SK-N-MC (cell line): ENCODE data around the gene ADAMTS5.

Experiments
- EZH2 ChIP-seq: fragments of 200-600 bp; sonication (generic); IDR thresholded peaks from one replicate; pipeline ENCODE4 v1.6.1; 2017; ENCODE audit warnings: antibody characterized with exemption
- POLR2AphosphoS5 ChIP-seq: IDR thresholded peaks from 2 replicates; pipeline ENCODE4 v1.6.1; 2012; ENCODE audit warnings: mild to moderate bottlenecking, low read depth, low read length, borderline replicate concordance

DNA sequence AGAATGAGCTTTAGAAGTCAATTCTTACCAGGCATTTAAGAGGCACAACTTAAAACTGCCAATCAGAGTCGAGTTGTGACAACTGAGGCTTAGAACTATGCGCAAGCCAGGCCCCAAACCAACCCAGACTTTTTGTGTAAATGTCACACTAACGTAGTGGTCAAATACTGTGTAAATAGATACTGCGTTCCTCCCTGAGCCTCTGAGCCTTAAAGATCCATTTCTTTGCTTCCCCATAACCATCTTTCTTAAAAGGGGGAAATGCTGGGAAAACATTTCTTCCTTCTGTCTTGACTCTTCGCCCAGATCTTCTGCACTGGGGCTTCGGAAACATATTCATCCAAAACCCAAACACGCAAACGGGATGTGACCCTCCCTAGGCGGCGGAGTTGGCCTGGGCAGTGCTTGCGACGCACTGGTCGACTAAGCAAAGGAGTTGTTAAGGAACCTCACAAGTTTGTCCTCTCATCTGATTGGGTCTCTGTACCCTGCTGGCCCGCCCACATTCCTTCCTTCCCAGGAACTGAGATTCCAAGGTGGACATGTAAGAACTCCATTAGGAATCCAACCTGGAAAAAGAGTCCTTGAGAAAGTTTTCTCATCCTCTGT lies 2.6 kb downstream of the ADAMTS5 start:
- no peak for TF ChIP-seq POLR2AphosphoS5
- no peak for TF ChIP-seq EZH2
